Testis (tissue), 2 donors: ENCODE results near the gene MDGA2.

Experiments
- POLR2A ChIP-seq: fragments of 450-650 bp; IDR thresholded peaks from one replicate; pipeline ENCODE4 v1.6.1; 2017; ENCODE audit warnings: antibody characterized with exemption, mild to moderate bottlenecking, moderate library complexity
- TF ChIP-seq, protein P1 (sequence below), 3 experiments: fragments of 450-650 bp in 2 of 3; fragments of 200-600 bp in 1 of 3; sonication (generic) in 1 of 3; IDR thresholded peaks; one replicate each; pipeline ENCODE4 v1.5.1; 2016 to 2019; ENCODE audit warnings: antibody characterized with exemption in 3 of 3, mild to moderate bottlenecking in 2 of 3, moderate library complexity in 1 of 3

DNA sequence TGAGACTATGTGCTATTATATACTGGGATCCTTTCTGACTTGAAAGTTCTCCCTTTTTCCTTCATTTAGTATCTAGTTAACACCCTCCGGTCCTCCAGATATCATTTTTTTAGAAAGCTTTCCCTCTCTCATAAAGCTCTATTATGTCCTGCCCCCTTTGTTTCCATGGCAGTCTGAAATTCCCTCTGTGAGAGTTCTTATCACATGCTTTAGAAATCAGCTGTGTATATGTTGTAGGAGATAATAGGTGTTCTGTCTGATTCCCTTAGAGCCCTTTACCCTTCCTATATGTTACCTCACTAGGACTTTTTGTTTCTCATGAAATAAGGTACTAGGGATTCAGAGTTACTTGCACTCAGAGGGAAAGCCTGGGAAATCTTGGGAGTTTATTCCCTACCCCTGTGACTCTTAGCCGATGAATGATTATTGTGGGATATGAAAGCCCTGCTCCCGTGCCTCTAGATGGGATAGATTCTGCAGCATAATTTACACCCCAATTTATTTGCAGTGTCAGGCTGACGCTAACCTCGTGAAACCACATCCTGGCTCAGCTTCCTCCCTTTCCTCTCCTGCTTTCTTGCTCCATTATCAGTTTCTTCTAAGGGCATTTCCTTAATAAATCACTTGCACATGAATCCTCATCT, 448.4 kb downstream of the MDGA2 start:
- TF ChIP-seq, protein P1, sequence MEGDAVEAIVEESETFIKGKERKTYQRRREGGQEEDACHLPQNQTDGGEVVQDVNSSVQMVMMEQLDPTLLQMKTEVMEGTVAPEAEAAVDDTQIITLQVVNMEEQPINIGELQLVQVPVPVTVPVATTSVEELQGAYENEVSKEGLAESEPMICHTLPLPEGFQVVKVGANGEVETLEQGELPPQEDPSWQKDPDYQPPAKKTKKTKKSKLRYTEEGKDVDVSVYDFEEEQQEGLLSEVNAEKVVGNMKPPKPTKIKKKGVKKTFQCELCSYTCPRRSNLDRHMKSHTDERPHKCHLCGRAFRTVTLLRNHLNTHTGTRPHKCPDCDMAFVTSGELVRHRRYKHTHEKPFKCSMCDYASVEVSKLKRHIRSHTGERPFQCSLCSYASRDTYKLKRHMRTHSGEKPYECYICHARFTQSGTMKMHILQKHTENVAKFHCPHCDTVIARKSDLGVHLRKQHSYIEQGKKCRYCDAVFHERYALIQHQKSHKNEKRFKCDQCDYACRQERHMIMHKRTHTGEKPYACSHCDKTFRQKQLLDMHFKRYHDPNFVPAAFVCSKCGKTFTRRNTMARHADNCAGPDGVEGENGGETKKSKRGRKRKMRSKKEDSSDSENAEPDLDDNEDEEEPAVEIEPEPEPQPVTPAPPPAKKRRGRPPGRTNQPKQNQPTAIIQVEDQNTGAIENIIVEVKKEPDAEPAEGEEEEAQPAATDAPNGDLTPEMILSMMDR (IDR thresholded peaks at IDR 0.05) = no peak
- no peak for TF ChIP-seq POLR2A
